Caco-2 (cell line): ENCODE results near the gene CLDN11. TPM values are rescaled to one million over a fixed set of nuclear protein-coding genes. Genes with fewer than 3 reads are reported as not detected.

Source experiments
- BruUV-seq: library from RNA; stranded (reverse); fragments of 400-500 nt; replicated peaks from 2 replicates; lab custom pipeline; 2021; lab: Mats Ljungman, UMichigan
- CTCF ChIA-PET: fragments of 300-600 bp; sonication (Branson Sonifier 250); formaldehyde crosslinking; loops from one replicate; lab custom pipeline; 2022; ENCODE audit warnings: antibody characterized with exemption; lab: Charles Lee
- POLR2A ChIA-PET: fragments of 300-600 bp; sonication (Branson Sonifier 250); formaldehyde crosslinking; loops from one replicate; lab custom pipeline; 2022; ENCODE audit warnings: antibody characterized with exemption; lab: Charles Lee
- DNase-seq, 2 experiments: peaks; one replicate each; pipeline versions ENCODE4 v3.0.0 to v3.0.0-alpha.2; 2020 to 2022
- H3K27me3 ChIP-seq: replicated peaks from 2 replicates; pipeline ENCODE4 v1.6.0; 2011; ENCODE audit warnings: low read length; ENCODE audit not compliant: control insufficient read depth, insufficient read depth
- H3K36me3 ChIP-seq: 2 replicates; pipeline ENCODE4 v1.5.1; 2011; ENCODE audit warnings: low read length; ENCODE audit not compliant: control insufficient read depth, insufficient read depth
- H3K4me1 ChIP-seq: fragments of 250-450 bp; sonication (Bioruptor Pico); 2 replicates; pipeline ENCODE4 v1.5.1; 2020; ENCODE audit warnings: mild to moderate bottlenecking
- H3K4me3 ChIP-seq: 2 replicates; pipeline ENCODE4 v1.5.1; 2011; ENCODE audit warnings: low read depth, mild to moderate bottlenecking, control low read depth, low read length
- H3K9me3 ChIP-seq: fragments of 250-450 bp; sonication (Bioruptor Pico); 2 replicates; pipeline ENCODE4 v1.5.1; 2020; ENCODE audit warnings: mild to moderate bottlenecking, moderate library complexity
- H3K27ac Mint-ChIP-seq: one replicate; pipeline ENCODE4 v1.8.0; 2022; ENCODE audit warnings: mixed read lengths; ENCODE audit not compliant: unreplicated experiment
- H3K27me3 Mint-ChIP-seq: one replicate; pipeline ENCODE4 v1.8.0; 2022; ENCODE audit warnings: mixed read lengths; ENCODE audit not compliant: insufficient read depth, unreplicated experiment
- H3K36me3 Mint-ChIP-seq: one replicate; pipeline ENCODE4 v1.8.0; 2022; ENCODE audit warnings: mild to moderate bottlenecking, mixed read lengths; ENCODE audit not compliant: insufficient read depth, unreplicated experiment
- H3K4me1 Mint-ChIP-seq: one replicate; pipeline ENCODE4 v1.8.0; 2022; ENCODE audit warnings: low read depth, mixed read lengths; ENCODE audit not compliant: unreplicated experiment
- H3K4me3 Mint-ChIP-seq: one replicate; pipeline ENCODE4 v1.8.0; 2022; ENCODE audit warnings: mild to moderate bottlenecking, moderate library complexity, mixed read lengths; ENCODE audit not compliant: unreplicated experiment
- H3K9me3 Mint-ChIP-seq: one replicate; pipeline ENCODE4 v1.8.0; 2022; ENCODE audit warnings: mixed read lengths; ENCODE audit not compliant: unreplicated experiment
- CTCF ChIP-seq, 2 experiments: fragments of 200-600 bp in 1 of 2; IDR thresholded peaks; 1 replicate in 1 of 2; 2 replicates in 1 of 2; pipeline versions ENCODE4 v1.5.1 to v1.8.0; 2011 to 2022; ENCODE audit warnings: antibody characterized with exemption in 1 of 2, control low read depth in 1 of 2, inconsistent platforms in 1 of 2, low read depth in 1 of 2, low read length in 1 of 2, mild to moderate bottlenecking in 1 of 2, moderate library complexity in 1 of 2; ENCODE audit not compliant: insufficient read depth in 1 of 2, severe bottlenecking in 1 of 2, unreplicated experiment in 1 of 2
- intact Hi-C: fragments of 100-400 bp; cut with micrococcal nuclease; formaldehyde crosslinking; loops from one replicate; pipeline ENCODE4 v1.10.0; 2022; ENCODE audit not compliant: unreplicated experiment
- total RNA-seq: library from RNA; stranded (reverse); gene quantifications from 2 replicates; pipeline ENCODE4 v1.2.3, GENCODE V29; 2022

Gene CLDN11
- total RNA-seq, 1 experiment from 2014 or later = 0.41 TPM

DNA sequence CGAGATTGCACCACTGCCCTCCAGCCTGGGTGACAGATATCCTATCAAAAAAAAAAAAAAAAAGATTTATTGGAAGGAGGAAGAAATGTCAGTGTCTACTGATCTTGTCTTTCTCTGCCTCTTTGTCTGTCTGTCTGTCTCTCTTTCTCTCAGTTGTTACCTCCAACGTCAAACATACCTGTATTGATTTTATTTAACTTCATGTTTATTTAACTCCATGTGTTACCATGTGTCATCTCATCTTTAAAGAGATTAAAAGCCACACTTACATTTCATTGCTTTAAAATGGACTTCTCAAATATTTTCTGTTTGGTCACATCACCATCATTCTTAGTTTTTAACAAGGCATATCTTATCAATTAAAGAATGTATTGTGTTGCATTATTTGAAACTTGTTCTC is 9.4 kb downstream of the CLDN11 start:
- TF ChIP-seq CTCF (IDR thresholded peaks at IDR 0.05; ENCODE audit: insufficient read depth in 1 of 2, low read depth in 1 of 2, low read length in 1 of 2, severe bottlenecking in 1 of 2, unreplicated experiment in 1 of 2) = no peak
- Histone ChIP-seq H3K9me3 (no peaks in the 10 kb centered on the region), H3K4me1 (no peaks in the 10 kb centered on the region), H3K27me3 (no peaks in the 10 kb centered on the region; the same call in 1 of the 2 replicates), H3K36me3 (no peaks in the 10 kb centered on the region), H3K4me3 (no peak overlapping the region)
- intact Hi-C loops = no loop called here
- H3K4me1 Mint-ChIP-seq = no peaks in the 10 kb centered on the region
- H3K27ac Mint-ChIP-seq = no peak overlapping the region
- BruUV-seq = no TSS peak
- ChIA-PET POLR2A (no interaction called here), CTCF (no interaction called here)
- H3K9me3 Mint-ChIP-seq = no peaks in the 10 kb centered on the region
- H3K4me3 Mint-ChIP-seq = no peak overlapping the region
- DNase-seq = no peak
- H3K36me3 Mint-ChIP-seq = no peaks in the 10 kb centered on the region
- H3K27me3 Mint-ChIP-seq = no peaks in the 10 kb centered on the region

DNA sequence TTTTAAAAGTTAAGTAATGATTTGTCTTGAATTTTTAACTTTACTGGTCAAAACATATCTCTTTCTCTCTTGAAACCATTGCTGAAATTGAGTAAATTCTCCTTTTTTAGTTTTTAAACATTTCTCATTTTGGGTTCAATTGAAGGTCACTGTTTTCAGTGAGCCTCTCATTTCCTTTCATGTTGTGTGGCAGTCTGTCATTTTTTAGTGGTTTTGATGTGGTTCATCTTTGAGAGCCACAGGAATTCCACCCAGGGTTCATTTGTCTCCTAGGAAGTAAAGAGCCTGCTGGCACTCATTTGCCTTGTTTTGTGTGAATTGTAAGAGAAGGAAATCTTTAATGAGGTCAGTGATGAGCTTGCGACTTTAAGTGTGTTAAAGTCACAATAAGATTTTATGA is 10.4 kb downstream of the CLDN11 start:
- H3K36me3 Mint-ChIP-seq = no peaks in the 10 kb centered on the region
- Histone ChIP-seq H3K27me3 (no peaks in the 10 kb centered on the region; the same call in 1 of the 2 replicates), H3K36me3 (no peaks in the 10 kb centered on the region), H3K4me3 (no peak overlapping the region), H3K9me3 (no peaks in the 10 kb centered on the region), H3K4me1 (no peaks in the 10 kb centered on the region)
- ChIA-PET CTCF (no interaction called here), POLR2A (no interaction called here)
- intact Hi-C loops = no loop called here
- BruUV-seq = no TSS peak
- H3K27me3 Mint-ChIP-seq = no peaks in the 10 kb centered on the region
- H3K4me1 Mint-ChIP-seq = no peaks in the 10 kb centered on the region
- no peak overlapping the region for H3K4me3 Mint-ChIP-seq
- H3K9me3 Mint-ChIP-seq = no peaks in the 10 kb centered on the region
- no peak overlapping the region for H3K27ac Mint-ChIP-seq
- TF ChIP-seq CTCF (IDR thresholded peaks at IDR 0.05; ENCODE audit: insufficient read depth in 1 of 2, low read depth in 1 of 2, low read length in 1 of 2, severe bottlenecking in 1 of 2, unreplicated experiment in 1 of 2) = no peak
- no peak for DNase-seq

GRCh38 chr3:170431054-170431453 is 12.4 kb downstream of the CLDN11 start:
- CTCF ChIA-PET = interaction anchor here (0.6 to 0.7 kb wide), 2 partner anchors 381 to 950 kb away, joined by 3 to 4 read pairs; no protein-coding TSS in a partner anchor
- no peaks in the 10 kb centered on the region for H3K9me3 Mint-ChIP-seq

More at GRCh38 chr3:170431054-170431453, 12.4 kb downstream of the CLDN11 start:
- intact Hi-C loops = no loop called here
- TF ChIP-seq CTCF (IDR thresholded peaks at IDR 0.05; ENCODE audit: insufficient read depth in 1 of 2, low read depth in 1 of 2, low read length in 1 of 2, severe bottlenecking in 1 of 2, unreplicated experiment in 1 of 2) = no peak
- H3K27ac Mint-ChIP-seq = no peak overlapping the region
- no peaks in the 10 kb centered on the region for H3K27me3 ChIP-seq
- no peak overlapping the region for H3K4me3 Mint-ChIP-seq
- no peaks in the 10 kb centered on the region for H3K4me1 Mint-ChIP-seq
- no peaks in the 10 kb centered on the region for H3K36me3 Mint-ChIP-seq
- H3K9me3 ChIP-seq = no peaks in the 10 kb centered on the region
- no peak for DNase-seq
- H3K36me3 ChIP-seq = no peaks in the 10 kb centered on the region
- no peaks in the 10 kb centered on the region for H3K4me1 ChIP-seq
- no peak overlapping the region for H3K4me3 ChIP-seq
- POLR2A ChIA-PET = no interaction called here
- no TSS peak for BruUV-seq
- no peaks in the 10 kb centered on the region for H3K27me3 Mint-ChIP-seq
